Activated CD8-positive, alpha-beta memory T cell treated with anti-CD3 and anti-CD28 coated beads, Interleukin-2, amount 50 U/mL, for 1 hour (primary cell): ENCODE measurements around the gene MAN1A2.

ENCODE experiments used
- DNase-seq: peaks from one replicate; pipeline ENCODE4 v3.0.0-alpha.2; 2020; ENCODE audit errors: extremely low read depth

The MAN1A2 gene

GRCh38 chr1:117359561-117360289, 7.5 kb upstream of the MAN1A2 start:
- no peak for DNase-seq

GRCh38 chr1:117362986-117363385, 4.3 kb upstream of the MAN1A2 start:
- no peak for DNase-seq

- DNase-seq = no peak
Measured at GRCh38 chr1:117363571-117364048, 3.6 kb upstream of the MAN1A2 start.

GRCh38 chr1:117364240-117364639, 3.0 kb upstream of the MAN1A2 start:
- no peak for DNase-seq

- no peak for DNase-seq
Measured at GRCh38 chr1:117365350-117366176, 1.7 kb upstream of the MAN1A2 start.

- no peak for DNase-seq
Measured at GRCh38 chr1:117366177-117367045, 838 bp upstream of the MAN1A2 start.

GRCh38 chr1:117368116-117369108, 1.2 kb downstream of the MAN1A2 start:
- no peak for DNase-seq

GRCh38 chr1:117370071-117370470, 2.8 kb downstream of the MAN1A2 start:
- no peak for DNase-seq

- no peak for DNase-seq
Measured at GRCh38 chr1:117370509-117370908, 3.3 kb downstream of the MAN1A2 start.

- no peak for DNase-seq
Measured at GRCh38 chr1:117371441-117372151, 4.3 kb downstream of the MAN1A2 start.

- no peak for DNase-seq
Measured at GRCh38 chr1:117372863-117373412, 5.7 kb downstream of the MAN1A2 start.

GRCh38 chr1:117373932-117374331, 6.7 kb downstream of the MAN1A2 start:
- DNase-seq = no peak

- no peak for DNase-seq
Measured at GRCh38 chr1:117375327-117375726, 8.1 kb downstream of the MAN1A2 start.

GRCh38 chr1:117387060-117387633, 19.9 kb downstream of the MAN1A2 start:
- DNase-seq = no peak

GRCh38 chr1:117388328-117388727, 21.1 kb downstream of the MAN1A2 start:
- DNase-seq = no peak

- DNase-seq = no peak
Measured at GRCh38 chr1:117389284-117389683, 22.0 kb downstream of the MAN1A2 start.

GRCh38 chr1:117389779-117390178, 22.5 kb downstream of the MAN1A2 start:
- no peak for DNase-seq

GRCh38 chr1:117392771-117393170, 25.5 kb downstream of the MAN1A2 start:
- no peak for DNase-seq

GRCh38 chr1:117396074-117396473, 28.8 kb downstream of the MAN1A2 start:
- DNase-seq = no peak
